Activated CD4-positive, alpha-beta T cell treated with anti-CD3 and anti-CD28 coated beads for 4 hours (primary cell): Measurements from ENCODE around the gene EEF1AKMT3.
A peak's percentile ranks its signal among the peaks of the same experiment; 100 is the strongest.

Source experiments
- DNase-seq, 2 donors: peaks; one replicate each; pipeline ENCODE4 v3.0.0-alpha.2; 2020

EEF1AKMT3 gene

DNA sequence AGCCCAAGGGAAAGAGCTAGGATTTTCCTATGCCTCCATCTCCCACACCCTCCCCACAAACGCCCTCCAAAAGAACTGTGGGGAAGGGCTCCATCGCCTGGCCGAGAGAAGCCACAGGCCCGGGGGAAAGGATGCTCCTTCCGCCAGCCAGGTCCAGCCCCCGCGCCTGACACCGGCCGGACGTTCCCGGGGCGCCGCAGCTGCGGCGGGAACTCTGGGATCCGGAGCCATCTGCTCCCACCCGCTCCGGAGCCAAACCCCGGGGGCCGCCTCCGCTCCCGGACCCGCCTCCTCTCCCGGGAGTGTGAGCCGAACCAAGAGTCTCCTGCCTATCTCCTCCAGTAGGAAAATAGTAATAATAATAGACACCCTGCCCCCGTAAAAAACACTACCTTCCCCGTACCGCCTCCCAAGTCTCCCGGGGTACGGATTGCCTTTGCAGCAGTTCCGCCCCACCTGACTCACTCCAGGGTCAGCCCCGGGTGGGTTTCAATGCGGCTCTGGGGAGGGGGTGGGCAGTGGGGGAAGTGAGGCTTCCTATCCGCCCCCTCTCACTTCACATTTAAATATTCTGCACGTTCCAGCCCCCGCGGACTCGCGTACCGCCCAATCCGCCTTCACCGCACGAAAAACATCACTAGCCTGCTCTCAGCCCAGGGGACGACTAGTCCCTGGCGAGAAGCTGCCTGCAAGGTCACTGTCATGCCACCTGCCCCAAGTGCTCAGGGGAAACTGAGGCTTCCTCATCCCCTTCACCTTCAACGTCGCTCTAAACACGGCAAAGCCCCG is 36.3 kb upstream of the EEF1AKMT3 start:
- DNase-seq = no peak

DNA sequence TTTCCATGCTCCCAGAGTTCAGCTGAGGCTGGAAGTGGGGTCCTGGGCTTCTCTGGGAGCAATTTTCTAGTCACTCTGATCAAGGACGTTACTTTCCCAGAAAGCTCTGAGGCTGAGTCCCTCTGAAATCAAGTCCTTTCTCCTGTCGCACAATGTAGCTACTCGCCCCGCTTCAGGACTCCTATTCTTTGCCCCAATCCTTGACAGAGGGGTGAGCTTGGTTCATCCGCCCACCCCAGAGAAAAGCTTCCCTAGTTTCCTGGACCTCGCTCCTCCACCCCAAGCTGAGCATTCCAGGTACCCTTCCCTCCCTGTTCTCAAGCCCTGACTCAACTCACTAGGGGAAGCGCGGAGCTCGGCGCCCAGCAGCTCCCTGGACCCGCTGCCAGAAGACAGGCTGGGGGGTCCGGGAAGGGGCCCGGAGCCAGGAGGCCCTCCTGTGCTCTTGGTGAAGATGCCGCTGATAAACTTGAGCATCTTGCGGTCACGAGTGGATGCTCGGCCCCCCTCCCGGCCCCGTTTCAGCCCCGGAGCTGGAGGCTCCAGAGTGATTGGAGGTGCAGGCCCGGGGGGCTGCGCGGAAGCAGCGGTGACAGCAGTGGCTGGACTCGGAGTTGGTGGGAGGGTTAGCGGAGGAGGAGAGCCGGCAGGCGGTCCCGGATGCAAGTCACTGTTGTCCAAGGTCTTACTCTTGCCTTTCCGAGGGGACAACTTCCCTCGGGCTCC is 35.5 kb upstream of the EEF1AKMT3 start:
- DNase-seq = no peak

DNA sequence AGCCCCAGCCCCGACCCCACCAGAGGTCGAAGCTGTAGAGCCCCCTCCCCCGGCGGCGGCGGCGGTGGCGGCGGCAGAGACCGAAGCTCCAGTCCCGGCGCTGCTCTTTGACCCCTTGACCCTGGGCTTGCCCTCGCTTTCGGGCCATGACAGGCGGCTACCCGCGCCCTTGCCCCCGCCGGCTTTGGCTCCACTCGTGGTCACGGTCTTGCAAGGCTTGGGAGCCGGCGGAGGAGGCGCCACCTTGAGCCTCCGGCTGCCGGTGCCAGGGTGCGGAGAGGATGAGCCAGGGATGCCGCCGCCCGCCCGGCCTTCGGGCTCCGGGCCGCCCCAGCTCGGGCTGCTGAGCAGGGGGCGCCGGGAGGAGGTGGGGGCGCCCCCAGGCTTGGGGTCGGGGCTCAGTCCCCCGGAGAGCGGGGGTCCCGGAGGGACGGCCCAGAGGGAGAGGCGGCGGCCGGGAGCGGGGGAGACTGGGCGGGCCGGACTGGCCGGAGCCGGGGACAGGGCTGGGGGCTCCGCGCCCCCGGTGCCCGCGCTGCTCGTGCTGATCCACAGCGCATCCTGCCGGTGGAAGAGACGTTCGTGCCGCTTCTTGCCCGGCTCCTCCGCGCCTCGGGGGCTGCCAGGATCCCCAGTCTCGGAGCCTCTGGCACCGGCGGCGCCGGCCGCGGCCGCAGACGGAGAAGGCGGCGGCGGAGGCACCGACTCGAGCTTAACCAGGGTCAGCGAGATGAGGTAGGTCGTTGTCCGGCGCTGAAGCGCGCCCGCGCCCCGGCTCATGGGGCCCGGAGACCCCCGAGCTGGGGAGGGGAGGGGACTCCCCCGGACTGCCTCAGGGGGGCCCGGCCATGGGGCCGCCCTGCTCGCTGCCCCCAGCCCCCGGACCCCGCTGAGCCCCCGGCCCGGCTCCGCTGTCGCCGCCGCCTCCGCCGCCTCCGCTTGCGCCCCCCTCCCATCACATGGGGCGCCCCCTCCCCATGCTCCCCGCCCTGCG is 34.6 kb upstream of the EEF1AKMT3 start:
- DNase-seq = no peak

DNA sequence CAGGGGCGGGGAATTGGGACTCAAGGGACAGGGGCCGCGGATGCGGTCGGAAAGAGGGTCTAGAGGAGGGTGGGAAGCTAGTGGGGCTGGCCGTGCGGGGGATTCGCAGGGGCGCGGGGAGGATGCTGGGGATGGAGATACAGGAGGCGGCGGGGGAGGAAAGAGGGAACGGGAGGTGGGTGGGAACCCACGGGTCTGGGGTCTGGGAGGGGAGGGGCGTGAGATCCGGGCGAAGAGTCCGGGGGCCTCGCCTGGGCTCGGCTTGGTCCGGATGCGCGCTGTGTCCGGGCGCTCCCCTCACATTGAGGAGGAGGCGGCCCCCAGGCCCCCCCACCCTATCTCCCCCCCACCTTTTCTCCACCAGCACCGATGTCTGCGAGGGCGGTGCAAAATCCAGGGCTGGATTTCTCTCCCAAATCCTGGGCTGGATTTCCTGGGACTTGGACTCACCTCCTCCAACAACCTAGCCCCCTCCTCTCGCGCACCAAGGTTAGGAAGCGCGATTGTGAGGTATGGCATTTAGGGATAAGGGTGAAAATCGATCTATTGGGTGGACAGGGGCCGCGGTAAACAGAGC is 33.7 kb upstream of the EEF1AKMT3 start, which contains the start of gene AGAP2:
TSS of gene AGAP2 (minus strand) at position 82 of the 577 bp plus-strand sequence. CDS start 496 bp downstream, outside the sequence.
- DNase-seq = no peak

DNA sequence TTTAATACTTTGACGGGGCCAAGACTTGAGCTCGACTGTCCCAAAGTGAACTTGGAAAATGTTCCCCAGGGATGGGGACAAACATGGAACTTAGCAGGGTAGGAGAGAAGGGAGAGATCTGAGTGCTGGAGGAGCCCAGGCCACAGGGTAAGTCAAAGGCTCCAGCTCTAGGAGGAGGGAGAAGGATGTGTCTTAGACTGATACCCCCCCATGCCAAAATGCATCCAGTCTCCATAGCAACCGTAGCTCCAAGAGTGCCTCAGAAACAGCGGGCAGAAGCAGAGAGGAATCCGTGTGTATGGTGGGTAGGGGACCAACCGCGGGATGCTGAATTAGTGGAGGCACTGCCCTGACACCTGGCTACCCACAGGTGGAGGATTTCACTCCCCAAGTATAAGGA is 33.0 kb upstream of the EEF1AKMT3 start:
- no peak for DNase-seq

DNA sequence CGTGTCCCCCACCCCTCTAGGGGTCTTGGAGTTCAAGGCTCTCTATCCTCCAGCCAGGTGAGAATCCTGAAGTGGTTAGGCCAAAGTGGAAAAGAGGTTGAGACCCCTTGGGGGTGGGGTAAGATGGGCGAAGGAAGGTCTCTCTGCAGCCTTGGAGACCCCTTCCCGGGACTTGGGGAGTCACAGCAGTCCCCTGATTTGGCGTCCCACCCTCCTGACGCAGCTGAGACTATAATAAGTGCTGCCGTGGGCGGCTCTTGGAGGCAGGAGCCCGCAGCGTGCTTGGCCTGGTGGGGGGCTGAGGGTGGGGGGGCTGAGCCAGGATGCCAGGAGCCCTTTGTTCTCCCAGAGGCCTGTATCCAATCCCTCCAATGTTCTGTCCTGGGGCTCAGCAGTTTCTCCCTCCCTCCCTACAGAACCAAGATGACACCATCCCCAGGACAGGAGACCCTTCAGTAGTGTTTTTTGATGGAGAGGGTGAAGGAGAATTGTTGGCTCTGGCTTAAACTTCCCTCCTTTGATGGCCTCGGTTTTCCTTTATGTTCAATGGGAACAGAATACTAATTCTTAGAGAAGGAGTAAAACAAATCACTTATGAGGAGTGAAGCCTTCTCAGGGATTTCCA is 32.4 kb upstream of the EEF1AKMT3 start:
- DNase-seq = no peak

DNA sequence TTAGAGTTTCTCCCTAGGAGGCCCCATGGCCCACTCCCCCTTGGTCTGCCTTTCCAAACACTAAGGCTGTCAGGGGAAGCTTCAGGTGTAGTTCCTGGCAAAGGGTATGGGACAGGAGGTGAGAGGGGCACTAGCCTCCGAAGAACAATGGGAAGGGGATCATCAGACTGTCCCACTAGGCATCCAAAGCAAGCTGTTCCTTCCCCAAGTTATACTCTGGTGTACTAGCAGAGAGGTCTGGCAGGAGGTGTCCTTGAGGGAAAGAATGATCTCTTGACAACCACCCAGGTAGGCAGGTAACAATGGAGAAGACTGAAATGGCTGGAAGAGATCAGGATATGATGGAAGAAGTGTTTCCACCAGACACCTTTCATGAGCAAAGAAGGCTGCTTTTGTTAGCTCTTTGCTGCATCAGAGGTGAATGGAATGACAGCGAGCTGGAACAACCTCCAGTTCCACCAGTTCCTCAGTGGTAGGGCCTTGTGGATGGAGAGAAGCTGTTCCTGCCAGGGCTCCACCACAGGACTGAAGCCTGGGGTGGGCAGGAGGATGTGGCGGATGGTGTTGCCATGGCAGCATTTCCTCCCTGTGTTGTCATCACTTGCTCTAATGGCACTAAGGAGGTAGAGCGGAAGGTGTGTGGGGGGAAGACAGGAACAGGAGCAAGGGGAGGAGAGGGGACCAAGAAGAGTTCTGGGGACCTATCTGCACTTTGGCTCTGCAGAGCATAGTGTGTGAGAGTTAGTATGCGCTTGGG is 31.6 kb upstream of the EEF1AKMT3 start:
- peak; percentile 70 to 72 for DNase-seq

DNA sequence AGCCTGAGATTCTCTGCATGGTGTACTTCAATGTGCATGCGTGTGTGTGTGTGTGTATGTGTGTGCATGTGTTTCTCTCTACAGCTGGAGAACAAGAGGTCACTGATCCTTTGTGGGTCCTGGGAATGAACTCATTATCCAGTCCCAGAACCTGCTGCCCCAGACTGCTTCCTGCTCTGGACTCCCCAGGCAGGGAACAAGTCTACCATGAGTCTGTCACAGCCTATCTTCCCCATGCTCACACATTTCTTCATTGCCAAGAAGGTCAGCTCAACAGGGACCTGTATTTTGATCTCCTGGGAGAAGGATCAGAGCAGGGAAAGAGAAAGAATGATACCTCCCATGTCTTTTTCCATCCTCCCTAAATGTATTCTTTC is 31.0 kb upstream of the EEF1AKMT3 start:
- no peak for DNase-seq

DNA sequence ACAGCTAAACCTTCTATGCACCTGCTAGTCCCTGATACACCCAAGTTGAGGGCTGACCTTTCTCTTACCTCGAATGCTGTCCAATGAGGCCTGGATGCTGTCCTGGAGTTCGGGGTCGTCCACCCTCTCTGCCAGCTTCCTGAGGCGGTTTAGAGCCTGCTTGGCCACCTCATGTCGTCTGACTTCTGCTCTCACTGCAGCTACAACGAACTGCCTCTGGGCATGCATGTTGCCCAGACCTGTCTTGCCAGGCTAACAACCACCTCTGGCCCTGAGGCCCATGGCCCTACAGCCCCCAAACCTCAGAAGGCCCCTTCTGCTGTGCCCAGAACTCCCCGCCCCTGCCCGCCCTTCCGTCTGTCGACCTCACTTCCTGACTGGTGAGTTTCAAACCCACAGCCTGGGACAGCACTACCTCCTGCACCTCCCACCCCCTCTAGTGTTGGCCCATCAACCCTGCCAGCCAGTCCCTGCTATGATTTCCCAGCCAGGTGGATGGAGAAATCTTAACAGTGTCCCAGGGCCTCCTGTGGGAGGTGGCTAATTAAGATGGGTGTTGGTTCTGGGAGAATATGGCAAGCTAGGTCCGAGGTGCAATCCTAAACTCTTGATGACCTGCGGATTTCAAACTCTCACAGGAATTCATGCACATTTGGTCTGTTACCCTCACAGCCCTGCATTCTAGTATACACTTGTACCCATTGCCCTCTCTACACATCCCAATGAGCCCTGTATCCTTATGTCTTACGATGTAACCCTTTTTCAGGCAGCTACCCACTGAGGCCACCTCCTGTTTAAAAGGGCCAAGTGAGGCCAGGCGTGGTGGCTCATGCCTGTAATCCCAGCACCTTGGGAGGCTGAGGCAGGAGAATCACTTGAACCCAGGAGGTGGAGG is 30.3 kb upstream of the EEF1AKMT3 start:
- peak; percentile 73 to 80 for DNase-seq

DNA sequence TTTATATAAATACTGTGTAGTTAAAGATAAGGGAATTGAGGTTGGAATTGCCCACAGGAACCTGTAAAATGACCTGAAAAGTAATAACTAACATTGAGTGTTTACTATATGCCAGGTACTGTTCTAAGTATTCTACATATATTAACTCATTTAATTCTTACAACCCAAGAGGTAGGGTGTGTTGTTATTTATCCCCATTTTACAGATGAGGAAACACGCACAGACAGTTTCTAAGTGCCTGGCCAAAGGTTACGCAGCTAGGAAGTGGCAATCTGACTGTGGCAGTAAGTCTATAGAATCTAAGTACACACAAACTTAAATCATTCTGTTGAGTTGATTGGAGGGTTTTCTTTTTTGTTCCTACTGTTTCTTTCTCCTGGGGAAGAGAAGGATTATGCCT is 28.6 kb upstream of the EEF1AKMT3 start:
- DNase-seq = no peak

DNA sequence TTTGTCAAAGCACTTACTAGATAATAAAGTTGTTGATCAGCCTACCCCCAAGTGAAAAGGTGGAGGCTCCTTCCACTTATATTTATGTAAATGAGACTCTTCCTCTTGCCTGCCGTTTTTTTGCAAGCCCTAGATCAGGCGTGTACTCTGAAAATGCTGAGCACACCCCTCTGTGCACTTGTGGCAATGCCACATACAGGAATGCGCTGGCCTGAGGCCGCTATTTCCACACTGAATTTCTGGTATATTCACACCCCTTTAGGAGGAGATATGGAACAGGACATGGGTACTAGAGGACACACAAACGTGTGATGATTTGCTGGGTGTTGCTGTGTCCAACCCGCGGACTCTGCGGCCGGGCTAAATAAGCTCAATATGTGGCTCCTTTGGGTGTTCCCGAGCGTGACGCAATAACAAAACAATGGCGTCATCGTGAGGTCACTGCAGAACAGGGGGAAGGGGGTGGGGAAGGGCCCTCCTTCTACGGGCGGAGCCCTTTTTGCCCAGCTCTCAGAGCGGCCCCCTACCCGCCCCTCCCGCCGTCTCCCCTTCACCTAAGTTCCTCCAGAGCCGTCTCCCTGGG is 28.1 kb upstream of the EEF1AKMT3 start:
- DNase-seq = peak; percentile 61 to 69

DNA sequence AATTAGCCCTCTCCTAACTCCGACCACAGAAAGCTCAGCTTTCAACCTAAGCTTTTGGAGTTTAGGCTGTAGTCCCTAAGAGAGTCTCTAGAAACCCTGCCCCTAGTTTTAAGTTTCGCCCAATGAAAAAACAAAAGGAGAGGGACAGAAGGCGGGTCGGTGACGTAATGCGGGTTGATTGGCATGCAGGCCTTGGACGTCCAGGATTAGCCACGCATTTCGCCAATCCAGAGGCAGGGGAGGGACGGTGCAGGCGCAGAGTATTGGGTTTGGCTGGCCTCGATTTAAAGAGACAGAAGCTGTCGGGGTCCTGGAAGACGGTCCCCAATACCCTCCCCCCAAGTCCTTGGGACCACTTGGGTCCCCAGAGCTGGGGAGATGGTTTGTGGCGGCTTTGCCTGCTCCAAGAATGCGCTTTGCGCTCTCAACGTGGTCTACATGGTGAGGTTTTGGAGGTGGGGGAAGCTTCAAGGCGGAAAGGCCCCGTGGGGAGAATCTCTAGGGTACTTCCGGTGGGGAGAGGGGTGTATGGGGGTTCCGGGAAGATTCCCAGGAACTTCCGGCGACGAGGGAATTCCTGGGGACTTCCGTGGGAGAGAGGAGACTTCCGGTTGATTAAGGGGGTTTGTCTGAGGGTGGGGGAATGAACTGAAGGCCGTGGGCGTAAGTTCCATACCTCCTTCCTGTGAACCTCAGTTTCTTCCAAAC is 27.5 kb upstream of the EEF1AKMT3 start, which contains the start of gene TSPAN31:
TSS of gene TSPAN31 (plus strand) at position 263 of the 708 bp plus-strand sequence. CDS start at position 379, 116 bp downstream.
- peak; percentile 93 to 94 for DNase-seq

DNA sequence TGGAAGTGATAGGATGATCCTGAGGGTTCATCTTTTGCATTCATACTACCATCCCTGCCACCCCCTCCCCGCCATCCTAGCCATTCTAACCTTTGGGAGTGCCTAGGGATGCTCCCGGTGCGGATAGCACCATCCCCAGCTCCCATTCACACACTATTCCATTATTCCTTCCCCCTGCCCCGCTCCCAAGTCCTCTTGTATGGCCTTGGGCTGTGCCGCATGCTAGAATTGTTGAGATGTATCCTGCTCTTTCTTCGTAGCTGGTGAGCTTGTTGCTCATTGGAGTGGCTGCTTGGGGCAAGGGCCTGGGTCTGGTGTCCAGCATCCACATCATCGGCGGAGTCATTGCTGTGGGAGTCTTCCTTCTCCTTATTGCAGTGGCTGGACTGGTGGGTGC is 26.9 kb upstream of the EEF1AKMT3 start:
- no peak for DNase-seq

DNA sequence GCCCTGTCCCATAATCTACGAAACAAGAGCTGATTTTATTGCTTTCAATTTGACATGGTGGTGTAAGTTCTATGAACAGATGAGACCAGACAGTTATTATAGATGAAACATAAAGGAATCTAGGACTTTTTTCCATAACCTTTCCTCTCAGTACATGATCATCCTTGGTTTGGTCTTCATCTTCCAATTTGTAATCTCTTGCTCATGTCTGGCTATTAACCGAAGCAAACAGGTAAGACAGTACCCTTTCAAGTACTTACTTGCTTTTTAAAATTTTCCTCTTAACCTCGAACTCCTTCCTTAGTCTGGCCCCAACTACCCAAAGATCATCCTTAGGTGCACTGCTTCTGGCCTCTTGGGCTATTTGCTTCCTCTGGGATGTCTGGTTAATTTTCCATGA is 26.4 kb upstream of the EEF1AKMT3 start:
- no peak for DNase-seq

DNA sequence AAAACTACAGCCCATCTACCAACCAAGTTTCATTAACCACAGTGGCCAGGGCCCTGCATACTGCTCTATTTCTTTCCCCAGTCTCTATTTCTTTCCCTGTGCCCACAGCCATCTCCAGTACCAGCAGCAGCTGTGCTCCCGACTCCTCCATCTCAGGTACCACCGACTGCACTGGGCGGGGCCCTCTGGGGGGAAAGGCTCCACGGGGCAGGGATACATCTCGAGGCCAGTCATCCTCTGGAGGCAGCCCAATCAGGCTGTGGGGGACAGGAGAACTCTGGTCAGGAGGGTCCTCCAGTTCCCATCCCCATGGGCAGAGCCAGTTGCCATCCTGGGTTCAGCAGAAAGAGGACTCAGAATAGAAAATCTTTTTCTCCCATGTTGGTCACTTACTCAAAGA is 23.4 kb upstream of the EEF1AKMT3 start:
- DNase-seq = no peak

DNA sequence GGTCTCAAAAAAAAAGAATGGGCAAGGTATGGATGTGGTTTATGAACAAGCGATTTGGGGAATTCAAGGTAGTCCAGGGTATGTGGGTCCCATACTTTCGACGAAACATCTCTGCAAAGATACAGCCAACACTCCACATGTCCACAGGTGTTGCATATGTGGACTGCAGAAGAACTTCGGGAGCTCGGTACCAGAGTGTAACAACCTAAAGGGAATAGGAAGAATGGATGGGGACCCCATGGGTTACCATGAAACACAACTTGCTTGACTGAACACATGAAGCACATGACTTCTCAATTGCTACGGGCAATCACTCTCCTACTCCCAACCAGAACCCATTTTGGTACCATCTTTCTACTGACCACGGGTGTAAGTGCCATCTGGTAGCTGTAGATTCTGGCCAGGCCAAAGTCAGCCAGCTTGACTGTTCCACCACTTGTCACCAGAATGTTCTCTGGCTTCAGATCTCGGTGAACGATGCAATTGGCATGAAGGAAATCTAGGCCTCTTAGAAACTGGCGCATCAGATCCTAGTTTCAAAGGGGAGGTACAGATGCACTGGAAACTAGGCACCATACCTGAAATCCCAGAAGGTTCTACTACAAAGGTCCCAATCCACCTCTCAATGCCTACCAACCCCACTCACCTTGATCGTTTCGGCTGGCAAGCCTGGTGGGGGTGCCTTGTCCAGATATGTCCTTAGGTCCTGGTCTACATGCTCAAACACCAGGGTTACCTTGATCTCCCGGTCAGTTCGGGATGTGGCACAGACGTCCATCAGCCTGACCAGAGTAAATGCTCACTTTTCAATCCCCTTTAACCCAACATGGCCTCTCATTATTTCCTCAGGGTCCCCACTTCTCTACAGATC is 21.6 kb upstream of the EEF1AKMT3 start:
- no peak for DNase-seq

DNA sequence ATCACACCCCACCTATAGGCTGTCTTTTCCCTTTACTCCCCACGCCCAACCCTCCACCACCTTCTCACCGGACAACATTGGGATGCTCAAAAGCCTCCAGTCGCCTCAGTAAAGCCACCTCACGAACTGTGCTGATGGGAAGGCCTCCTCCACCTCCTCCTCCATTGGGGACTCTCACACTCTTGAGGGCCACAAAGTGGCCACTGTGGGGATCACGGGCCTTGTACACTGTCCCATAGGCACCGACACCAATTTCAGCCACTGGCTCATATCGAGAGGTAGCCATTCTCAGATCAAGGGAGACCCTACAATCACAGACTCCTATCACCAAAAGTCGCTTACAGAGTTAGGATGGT is 21.0 kb upstream of the EEF1AKMT3 start:
- no peak for DNase-seq
